HepG2 (cell line): ENCODE results near the gene METTL22. TPM values are rescaled to one million over a fixed set of nuclear protein-coding genes. Genes with fewer than 3 reads are reported as not detected.

ENCODE experiments used
- ATAC-seq: fragments of 200-7000 bp; cut with Tn5 transposase; 3 replicates; pipeline ENCODE4 v1.9.1; 2020; ENCODE audit warnings: mild to moderate bottlenecking, moderate library complexity
- BruUV-seq: library from RNA; stranded (reverse); fragments of 400-500 nt; replicated peaks from 2 replicates; lab custom pipeline; 2021; lab: Mats Ljungman, UMichigan
- CTCF ChIA-PET: fragments of 300-600 bp; formaldehyde crosslinking; extraction: SDS; loops from one replicate; lab custom pipeline; 2021; ENCODE audit warnings: low total read pairs, inconsistent platforms, low intra/inter-chr PET ratio; lab: Yijun Ruan, JAX
- POLR2A ChIA-PET: fragments of 350-600 bp; sonication (Branson Sonifier 250); formaldehyde crosslinking; loops from one replicate; lab custom pipeline; 2020; ENCODE audit warnings: antibody characterized with exemption, inconsistent platforms; lab: Yijun Ruan, JAX
- DNase-seq: peaks from one replicate; pipeline ENCODE4 v3.0.0-alpha.2; 2015; ENCODE audit warnings: low spot score
- FAIRE-seq: peaks from 3 replicates; lab custom pipeline; 2011; peaks lifted over from hg19 to GRCh38; lab: Jason Lieb, UNC
- H2AFZ ChIP-seq: one replicate; pipeline ENCODE4 v1.6.1; 2011; ENCODE audit warnings: low read length, inconsistent platforms
- H3K27ac ChIP-seq: fragments of 300-600 bp; 3 replicates; pipeline ENCODE4 v1.8.0; 2011; ENCODE audit warnings: mixed run types, mild to moderate bottlenecking, mixed read lengths, low read length, inconsistent platforms; ENCODE audit not compliant: insufficient read depth; ENCODE audit errors: extremely low read length
- H3K27me3 ChIP-seq, 2 experiments: fragments of 200-600 bp in 1 of 2; 2 replicates in 1 of 2; 3 replicates in 1 of 2; pipeline versions ENCODE4 v1.6.0 to v1.8.0; 2011; ENCODE audit warnings: low read length in 2 of 2, mild to moderate bottlenecking in 2 of 2, moderate library complexity in 2 of 2, inconsistent platforms in 1 of 2; ENCODE audit not compliant: insufficient read depth in 2 of 2, control insufficient read depth in 1 of 2
- H3K36me3 ChIP-seq, 2 experiments: fragments of 200-600 bp in 1 of 2; replicated peaks in 1 of 2; 2 replicates in 1 of 2; 3 replicates in 1 of 2; pipeline versions ENCODE4 v1.5.1 to v1.8.0; 2011; ENCODE audit warnings: low read length in 2 of 2, inconsistent platforms in 1 of 2; ENCODE audit not compliant: insufficient read depth in 2 of 2, control insufficient read depth in 1 of 2
- H3K4me1 ChIP-seq: 2 replicates; pipeline ENCODE4 v1.5.1; 2012; ENCODE audit warnings: low read length, inconsistent platforms; ENCODE audit not compliant: insufficient read depth
- H3K4me2 ChIP-seq: 2 replicates; pipeline ENCODE4 v1.6.0; 2011; ENCODE audit warnings: low read depth, low read length, inconsistent platforms
- H3K4me3 ChIP-seq, 3 experiments: fragments of 200-600 bp in 1 of 3; sonication (generic), shearing (Covaris generic) in 1 of 3; replicated peaks in 1 of 3; 2 replicates each; pipeline ENCODE4 v1.5.1; 2011 to 2016; ENCODE audit warnings: low read length in 3 of 3, inconsistent platforms in 2 of 3, low read depth in 2 of 3, mild to moderate bottlenecking in 2 of 3, control low read depth in 1 of 3, mixed read lengths in 1 of 3; ENCODE audit not compliant: insufficient read depth in 1 of 3
- H3K79me2 ChIP-seq: one replicate; pipeline ENCODE4 v1.6.1; 2011; ENCODE audit warnings: low read length, inconsistent platforms; ENCODE audit not compliant: insufficient read depth
- H3K9ac ChIP-seq: 2 replicates; pipeline ENCODE4 v1.6.0; 2011; ENCODE audit warnings: mild to moderate bottlenecking, low read depth, low read length, inconsistent platforms; ENCODE audit not compliant: insufficient read depth
- H3K9me3 ChIP-seq: 2 replicates; pipeline ENCODE4 v1.5.1; 2012; ENCODE audit warnings: mild to moderate bottlenecking, low read length
- H4K20me1 ChIP-seq: 2 replicates; pipeline ENCODE4 v1.6.0; 2011; ENCODE audit warnings: inconsistent platforms, mild to moderate bottlenecking, low read length, moderate library complexity; ENCODE audit not compliant: insufficient read depth
- MAFK ChIP-seq, 2 experiments: IDR thresholded peaks in 1 of 2; conservative IDR thresholded peaks in 1 of 2; 2 replicates each; pipeline ENCODE4 v1.6.1; 2011; ENCODE audit warnings: improper control_type of control experiment in 2 of 2, low read length in 2 of 2
- MEIS1 ChIP-seq: sonication (generic); formaldehyde crosslinking; IDR thresholded peaks from 2 replicates; pipeline ENCODE4 v1.9.0; 2021; ENCODE audit warnings: mild to moderate bottlenecking, missing genetic modification reagents, moderate library complexity, borderline replicate concordance
- ONECUT2 ChIP-seq: sonication (generic); formaldehyde crosslinking; IDR thresholded peaks from 2 replicates; pipeline ENCODE4 v1.4.0; 2020; ENCODE audit warnings: missing genetic modification reagents
- SRY ChIP-seq: sonication (generic); formaldehyde crosslinking; IDR thresholded peaks from 2 replicates; pipeline ENCODE4 v1.8.0; 2022; ENCODE audit warnings: mild to moderate bottlenecking, missing genetic modification reagents
- ZBTB38 ChIP-seq: sonication (generic); formaldehyde crosslinking; IDR thresholded peaks from 2 replicates; pipeline ENCODE4 v1.5.1; 2020; ENCODE audit warnings: mild to moderate bottlenecking, missing genetic modification reagents
- ZNF572 ChIP-seq: sonication (generic); formaldehyde crosslinking; IDR thresholded peaks from 2 replicates; pipeline ENCODE4 v1.5.1; 2020; ENCODE audit warnings: mild to moderate bottlenecking, missing genetic modification reagents
- ZNF629 ChIP-seq: sonication (generic); formaldehyde crosslinking; conservative IDR thresholded peaks from 2 replicates; pipeline ENCODE4 v1.5.0; 2020; ENCODE audit warnings: missing genetic modification reagents
- ZNF761 ChIP-seq: sonication (generic); formaldehyde crosslinking; conservative IDR thresholded peaks from 2 replicates; pipeline ENCODE4 v1.4.0; 2020; ENCODE audit warnings: mild to moderate bottlenecking, missing genetic modification reagents
- WGBS: methylation state at CpG from one replicate; pipeline ENCODE4 v1.1.6; 2017; ENCODE audit warnings: low lambda C conversion rate; 5-methylcytosine and 5-hydroxymethylcytosine counted together
- in situ Hi-C: cut with HindIII; loops from 2 replicates; pipeline ENCODE4 v1.10.0; 2017; ENCODE audit warnings: low pct_unique_long_range_greater_than_20kb; ENCODE audit not compliant: extremely low pct_ligation_motif_present
- intact Hi-C: fragments of 100-400 bp; cut with micrococcal nuclease; formaldehyde crosslinking; loops from one replicate; pipeline ENCODE4 v1.10.0; 2022; ENCODE audit not compliant: unreplicated experiment
- polyA plus RNA-seq, 8 experiments: library from polyadenylated mRNA; depleted of rRNA in 3 of 8; stranded (reverse) in 7 of 8; unstranded in 1 of 8; fragments of >200 nt; fragmentation: Illumina TruSeq in 4 of 8; extraction: Trizol in 4 of 8; gene quantifications; 2 replicates each; pipeline versions ENCODE4 v1.2.1 to v1.2.3, GENCODE V29; 2011 to 2016; ENCODE audit warnings: low read depth in 4 of 8, missing spikeins in 1 of 8, mixed read lengths in 1 of 8; ENCODE audit not compliant: insufficient read depth in 1 of 8
- total RNA-seq, 5 experiments: library from RNA; depleted of rRNA; stranded (reverse); fragments of >200 nt; fragmentation: Illumina TruSeq; extraction: Trizol; gene quantifications; 2 replicates each; pipeline ENCODE4 v1.2.3, GENCODE V29; 2016; ENCODE audit warnings: low read depth in 1 of 5
- TF ChIP-seq, protein P1 (sequence below): sonication (generic); formaldehyde crosslinking; IDR thresholded peaks from 2 replicates; pipeline ENCODE4 v1.5.1; 2020; ENCODE audit warnings: missing genetic modification reagents, mild to moderate bottlenecking, borderline replicate concordance
- TF ChIP-seq, protein P2 (sequence below): IDR thresholded peaks from 2 replicates; pipeline ENCODE4 v1.6.1; 2016; ENCODE audit warnings: mild to moderate bottlenecking

Gene METTL22
- total and polyA plus RNA-seq, 2 of the 13 experiments (the other 11 are each of a cell fraction or from before 2014, with no cell fraction given): 36.2 to 94.8 TPM

DNA sequence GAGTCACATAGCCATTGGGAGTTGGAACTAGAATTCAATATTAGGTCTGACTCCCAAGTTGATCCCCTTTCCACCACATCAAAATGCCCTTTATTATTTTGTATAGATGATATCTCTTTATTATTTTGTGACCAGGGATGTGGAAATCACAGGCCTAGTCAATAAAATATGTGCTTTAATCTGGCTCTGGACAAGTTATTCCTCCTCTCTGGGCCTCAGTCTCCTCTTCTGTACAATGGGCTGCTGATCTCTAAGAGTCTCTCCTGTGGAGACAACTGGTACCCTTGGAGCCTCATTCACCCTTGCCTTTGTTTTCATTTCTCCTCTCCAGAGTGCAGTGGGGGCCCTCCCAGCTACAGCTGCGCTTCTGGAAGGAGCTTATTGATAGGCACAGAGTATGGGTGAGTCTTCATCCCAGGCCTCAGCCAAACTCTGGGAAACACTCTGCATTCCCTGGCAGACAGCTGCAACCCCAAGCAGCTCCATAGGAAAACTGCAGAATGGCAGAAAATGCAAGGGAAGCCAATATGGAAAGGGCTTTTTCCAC lies 48.6 kb downstream of the METTL22 start:
- no peaks in the 10 kb centered on the region; the same call in 1 of the 2 replicates for H4K20me1 ChIP-seq
- peak; percentile 72 for TF ChIP-seq ZNF629 (CRISPR knock-in tag)
- TF ChIP-seq ONECUT2 (CRISPR knock-in tag): no peak
- peak; percentile 28 to 35; a peak in 1 of 4 replicates for TF ChIP-seq MAFK (conservative IDR thresholded peaks at IDR 0.05 in 1 of 2, IDR thresholded peaks at IDR 0.05 in 1 of 2; ENCODE audit: low read length in 2 of 2)
- TF ChIP-seq, all 625 proteins: peak for 2
- no peaks in the 10 kb centered on the region for H3K9me3 ChIP-seq
- DNase-seq (no peak), ATAC-seq (no peak), FAIRE-seq (no peak)
- H3K79me2 ChIP-seq: peaks cover 4% of the 10 kb centered on the region
- no peaks in the 10 kb centered on the region; a peak in 1 of 5 replicates for H3K27me3 ChIP-seq
- BruUV-seq: no TSS peak
- H3K27ac ChIP-seq: no peak overlapping the region
- no peak overlapping the region for H3K9ac ChIP-seq
- POLR2A ChIA-PET: interaction anchor here (0.9 kb wide), 1 partner anchor 11 kb away, joined by 5 read pairs; no protein-coding TSS in a partner anchor
- no peaks in the 10 kb centered on the region for H3K36me3 ChIP-seq
- 26% methylated on average over 1 of the region's 1 CpG for WGBS
- no peak overlapping the region for H2AFZ ChIP-seq
- H3K4me3 ChIP-seq: no peak overlapping the region
- peaks cover 14% of the 10 kb centered on the region for H3K4me1 ChIP-seq
- in situ Hi-C loops: loop anchor here (25.0 kb wide), 1 partner anchor 217 kb away; the partner anchor contains the start of gene LITAFD
- no peak overlapping the region for H3K4me2 ChIP-seq
- CTCF ChIA-PET: no interaction called here
- intact Hi-C loops: loop anchor here (10.0 kb wide), 1 partner anchor 425 kb away; the partner anchor contains the start of gene HAPSTR1

DNA sequence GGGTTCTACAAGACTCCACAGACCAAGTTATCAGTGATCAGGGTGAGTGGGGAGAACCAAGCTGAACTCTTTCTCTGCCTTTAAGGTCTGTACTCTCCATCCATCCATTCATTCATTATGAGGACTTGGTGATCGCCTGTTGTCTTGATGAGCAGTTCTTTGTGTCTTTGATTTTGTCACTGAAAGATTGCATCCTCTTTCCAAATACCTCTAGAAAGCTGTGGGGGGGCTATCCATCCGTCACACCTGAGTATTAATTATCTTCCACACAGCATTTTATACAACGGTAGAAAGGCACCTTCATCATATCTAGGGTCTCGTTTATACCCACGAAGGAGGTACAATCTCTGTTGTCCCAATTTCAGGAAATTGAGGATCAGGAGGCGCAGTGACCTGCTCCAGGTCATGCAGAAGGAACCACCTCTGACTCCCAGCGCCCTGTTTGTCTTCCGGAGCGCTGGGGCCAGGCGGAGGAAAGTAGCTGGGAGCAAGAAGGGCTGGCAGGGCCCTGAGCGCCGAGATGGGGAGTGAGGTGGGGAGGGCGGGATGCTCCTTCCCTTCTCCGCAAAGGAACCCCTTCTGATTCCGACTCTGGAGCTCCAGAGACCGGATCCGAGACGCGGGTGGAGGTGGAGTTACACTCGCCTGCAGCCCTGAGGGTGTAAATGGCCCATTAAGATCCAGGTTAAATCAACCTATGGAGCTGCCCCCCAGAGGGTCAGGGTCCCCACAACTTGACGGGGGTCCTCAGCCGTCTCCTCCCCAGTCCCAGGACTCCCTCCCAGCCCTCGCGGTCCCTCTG lies 52.3 kb downstream of the METTL22 start:
- intact Hi-C loops (loop anchor here (2.0 to 10.0 kb wide), 2 partner anchors 125 to 421 kb away; partner anchors contain the start of gene HAPSTR1), in situ Hi-C loops (loop anchor here (25.0 kb wide), 1 partner anchor 213 kb away; the partner anchor contains the start of gene LITAFD)
- ChIA-PET POLR2A (interaction anchor here (1.1 to 1.4 kb wide), 4 partner anchors 8 to 195 kb away, joined by 4 to 5 read pairs (median 4); partner anchors contain the start of gene CARHSP1), CTCF (no interaction called here)
- ATAC-seq (peak; percentile 9), DNase-seq (no peak), FAIRE-seq (no peak)
- Histone ChIP-seq H3K4me3 (peak overlapping the region; percentile 68 to 89 (median 81)), H3K36me3 (no peaks in the 10 kb centered on the region), H3K79me2 (peaks cover 21% of the 10 kb centered on the region), H3K27me3 (no peaks in the 10 kb centered on the region; a peak in 1 of 5 replicates), H3K4me1 (peaks cover 52% of the 10 kb centered on the region), H3K27ac (peak overlapping the region; percentile 11), H2AFZ (peak overlapping the region; percentile 49), H3K9me3 (no peaks in the 10 kb centered on the region), H3K9ac (peak overlapping the region; percentile 56), H3K4me2 (peak overlapping the region; percentile 89), H4K20me1 (peaks cover 6% of the 10 kb centered on the region; the same call in 1 of the 2 replicates)
- WGBS: 4% methylated on average over 20 of the region's 24 CpGs
- TSS peak; percentile 65 for BruUV-seq
- TF ChIP-seq, protein P1, sequence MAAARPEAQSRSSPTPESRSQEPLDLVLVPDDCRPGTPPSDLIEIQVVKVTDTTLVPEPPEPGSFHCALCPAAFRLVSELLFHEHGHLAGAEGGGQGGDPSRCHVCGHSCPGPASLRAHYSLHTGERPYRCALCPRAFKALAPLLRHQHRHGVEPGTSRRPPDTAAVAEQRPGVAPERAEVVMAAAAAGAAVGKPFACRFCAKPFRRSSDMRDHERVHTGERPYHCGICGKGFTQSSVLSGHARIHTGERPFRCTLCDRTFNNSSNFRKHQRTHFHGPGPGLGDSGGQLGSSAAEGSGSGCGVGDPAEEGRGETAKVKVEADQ (CRISPR knock-in tag): no peak
- TF ChIP-seq, protein P2, sequence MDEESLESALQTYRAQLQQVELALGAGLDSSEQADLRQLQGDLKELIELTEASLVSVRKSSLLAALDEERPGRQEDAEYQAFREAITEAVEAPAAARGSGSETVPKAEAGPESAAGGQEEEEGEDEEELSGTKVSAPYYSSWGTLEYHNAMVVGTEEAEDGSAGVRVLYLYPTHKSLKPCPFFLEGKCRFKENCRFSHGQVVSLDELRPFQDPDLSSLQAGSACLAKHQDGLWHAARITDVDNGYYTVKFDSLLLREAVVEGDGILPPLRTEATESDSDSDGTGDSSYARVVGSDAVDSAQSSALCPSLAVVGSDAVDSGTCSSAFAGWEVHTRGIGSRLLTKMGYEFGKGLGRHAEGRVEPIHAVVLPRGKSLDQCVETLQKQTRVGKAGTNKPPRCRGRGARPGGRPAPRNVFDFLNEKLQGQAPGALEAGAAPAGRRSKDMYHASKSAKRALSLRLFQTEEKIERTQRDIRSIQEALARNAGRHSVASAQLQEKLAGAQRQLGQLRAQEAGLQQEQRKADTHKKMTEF: 0 out of 2 replicates have a peak, but pooled peaks have one; percentile 24
- TF ChIP-seq MEIS1 (no peak; the same call in 1 of the 2 replicates), SRY (CRISPR knock-in tag) (peak; percentile 10; the same call in 1 of the 2 replicates), ZNF761 (CRISPR knock-in tag) (peak; percentile 67; the same call in 1 of the 2 replicates), ZBTB38 (0 out of 2 replicates have a peak, but pooled peaks have one; percentile 9), ZNF572 (CRISPR knock-in tag) (0 out of 2 replicates have a peak, but pooled peaks have one; percentile 31)
